OCI-LY7 (cell line): ENCODE data around the gene MBD3L2. TPM values are rescaled to one million over a fixed set of nuclear protein-coding genes. Genes with fewer than 3 reads are reported as not detected.

ENCODE experiments used
- BruUV-seq: library from RNA; stranded (reverse); fragments of 400-500 nt; replicated peaks from 2 replicates; lab custom pipeline; 2021; lab: Mats Ljungman, UMichigan
- CTCF ChIA-PET: fragments of 300-600 bp; sonication (Branson Sonifier 250); formaldehyde crosslinking; loops from one replicate; lab custom pipeline; 2022; ENCODE audit warnings: antibody characterized with exemption; ENCODE audit not compliant: unreplicated experiment; lab: Charles Lee
- POLR2A ChIA-PET: fragments of 300-600 bp; sonication (Branson Sonifier 250); formaldehyde crosslinking; loops from one replicate; lab custom pipeline; 2022; ENCODE audit warnings: antibody characterized with exemption; lab: Charles Lee
- DNase-seq: peaks from one replicate; pipeline ENCODE4 v3.0.0-alpha.2; 2015; ENCODE audit warnings: low spot score
- H2AFZ ChIP-seq: fragments of 200-600 bp; sonication (generic), shearing (Covaris generic); 2 replicates; pipeline ENCODE4 v1.6.1; 2014; ENCODE audit warnings: mild to moderate bottlenecking, antibody characterized with exemption, low read length, moderate library complexity
- H3K27ac ChIP-seq: fragments of 200-600 bp; sonication (generic); 2 replicates; pipeline ENCODE4 v1.5.1; 2014; ENCODE audit warnings: mixed run types, low read depth, mild to moderate bottlenecking, moderate library complexity, low read length, inconsistent platforms; ENCODE audit not compliant: poor library complexity, severe bottlenecking
- H3K36me3 ChIP-seq: fragments of 200-600 bp; sonication (generic); 2 replicates; pipeline ENCODE4 v1.6.1; 2014; ENCODE audit warnings: mild to moderate bottlenecking, antibody characterized with exemption, low read length, moderate library complexity, mixed read lengths; ENCODE audit not compliant: insufficient read depth
- H3K4me1 ChIP-seq: fragments of 200-600 bp; sonication (generic); 2 replicates; pipeline ENCODE4 v1.5.1; 2014; ENCODE audit warnings: mild to moderate bottlenecking, low read length; ENCODE audit not compliant: insufficient read depth, poor library complexity, severe bottlenecking
- H3K4me2 ChIP-seq: fragments of 200-600 bp; sonication (generic); 2 replicates; pipeline ENCODE4 v1.6.1; 2014; ENCODE audit warnings: mild to moderate bottlenecking, low read length
- H3K4me3 ChIP-seq: fragments of 200-600 bp; sonication (generic); 2 replicates; pipeline ENCODE4 v1.5.1; 2014; ENCODE audit warnings: mild to moderate bottlenecking, low read depth, low read length; ENCODE audit not compliant: poor library complexity, severe bottlenecking
- H3K79me2 ChIP-seq: fragments of 200-600 bp; sonication (generic); 2 replicates; pipeline ENCODE4 v1.6.1; 2016; ENCODE audit warnings: low read depth, mild to moderate bottlenecking, low read length, moderate library complexity, mixed read lengths; ENCODE audit not compliant: insufficient read depth
- H3K9me2 ChIP-seq: fragments of 200-600 bp; sonication (generic); 2 replicates; pipeline ENCODE4 v1.6.1; 2016; ENCODE audit warnings: mild to moderate bottlenecking, low read length, mixed read lengths; ENCODE audit not compliant: insufficient read depth
- H3K9me3 ChIP-seq: fragments of 200-600 bp; sonication (generic); 2 replicates; pipeline ENCODE4 v1.6.1; 2014; ENCODE audit warnings: mild to moderate bottlenecking, mixed run types, low read length, mixed read lengths
- H4K20me1 ChIP-seq: fragments of 200-600 bp; sonication (generic); 2 replicates; pipeline ENCODE4 v1.6.1; 2014; ENCODE audit warnings: mild to moderate bottlenecking, antibody characterized with exemption, low read length, moderate library complexity, mixed read lengths; ENCODE audit not compliant: insufficient read depth
- CTCF ChIP-seq: fragments of 200-600 bp; sonication (generic); conservative IDR thresholded peaks from 2 replicates; pipeline ENCODE4 v1.5.1; 2014; ENCODE audit warnings: mild to moderate bottlenecking, antibody characterized with exemption, low read length, moderate library complexity, mixed read lengths
- EZH2phosphoT487 ChIP-seq: fragments of 200-600 bp; sonication (generic); IDR thresholded peaks from 2 replicates; pipeline ENCODE4 v1.6.1; 2018; ENCODE audit warnings: low read depth, borderline replicate concordance, mild to moderate bottlenecking, mixed run types, antibody characterized with exemption, low read length, moderate library complexity, mixed read lengths
- intact Hi-C: fragments of 100-400 bp; cut with micrococcal nuclease; formaldehyde crosslinking; loops from one replicate; pipeline ENCODE4 v1.10.0; 2022; ENCODE audit not compliant: unreplicated experiment
- total RNA-seq, 2 experiments: library from RNA; depleted of rRNA in 1 of 2; stranded (reverse); fragments of >200 nt in 1 of 2; shearing (Covaris generic) in 1 of 2; gene quantifications; 2 replicates each; pipeline ENCODE4 v1.2.3, GENCODE V29; 2014 to 2022

MBD3L2 gene
- total RNA-seq, 2 experiments from 2014 or later = not detected

DNA sequence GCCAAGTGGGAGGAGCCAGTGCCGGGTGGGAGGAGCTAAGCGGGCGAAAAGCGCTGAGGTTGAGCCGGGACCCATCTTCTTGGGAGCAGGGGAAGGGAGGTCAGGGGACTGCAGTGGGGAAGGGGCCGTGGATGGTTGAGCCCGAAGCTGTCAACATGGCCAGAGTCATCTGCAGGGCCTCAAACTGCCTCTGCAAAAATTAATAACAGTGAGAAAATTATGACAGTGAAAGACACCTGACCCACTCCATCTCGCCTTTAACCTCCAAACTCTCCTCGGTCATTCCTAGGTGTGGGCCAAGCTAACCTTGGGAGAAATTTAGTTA is 50.4 kb downstream of the MBD3L2 start:
- ChIA-PET POLR2A (interaction anchor here (0.6 to 1.8 kb wide), 15 partner anchors 14 to 251 kb away, joined by 3 to 10 read pairs (median 4); partner anchors contain the start of genes ARHGEF18 and ZNF557), CTCF (interaction anchor here (0.6 to 1.0 kb wide), 2 partner anchors 243 to 249 kb away, joined by 3 read pairs; partner anchors contain the start of gene ARHGEF18)
- Histone ChIP-seq H3K4me3 (peak overlapping the region; percentile 67), H3K9me3 (peaks cover 5% of the 10 kb centered on the region; the same call in 1 of the 2 replicates), H2AFZ (peak overlapping the region; percentile 38), H3K4me1 (peaks cover 25% of the 10 kb centered on the region), H3K4me2 (peak overlapping the region; percentile 86), H3K79me2 (no peaks in the 10 kb centered on the region), H4K20me1 (no peaks in the 10 kb centered on the region), H3K36me3 (no peaks in the 10 kb centered on the region), H3K27ac (peak overlapping the region; percentile 57), H3K9me2 (no peaks in the 10 kb centered on the region)
- DNase-seq = no peak
- TF ChIP-seq CTCF = no peak
- TF ChIP-seq EZH2phosphoT487 = no peak
- intact Hi-C loops = loop anchor here (2.0 kb wide), 1 partner anchor 249 kb away; the partner anchor contains the start of gene ARHGEF18
- BruUV-seq = no TSS peak

Other genes starting within 250 kb of the MBD3L2 start
- gene ADGRE1, start 161.7 kb upstream of the MBD3L2 start, total RNA-seq (2014; rRNA removed; shearing (Covaris generic)) = 0.08 TPM in 1 of 2 replicates, not detected in the other
- 0.17 and 0.46 TPM in 2 replicates for gene ADGRE1, start 161.7 kb upstream of the MBD3L2 start, total RNA-seq (2022)
- not detected in 2 replicates for gene MBD3L2B, start 27.9 kb upstream of the MBD3L2 start, total RNA-seq (2014; rRNA removed; shearing (Covaris generic))
- gene MBD3L2B, start 27.9 kb upstream of the MBD3L2 start, total RNA-seq (2022) = not detected in 2 replicates
- not detected in 2 replicates for gene MBD3L5, start 18.7 kb upstream of the MBD3L2 start, total RNA-seq (2014; rRNA removed; shearing (Covaris generic))
- not detected in 2 replicates for gene MBD3L5, start 18.7 kb upstream of the MBD3L2 start, total RNA-seq (2022)
- not detected in 2 replicates for gene MBD3L4, start 9.1 kb upstream of the MBD3L2 start, total RNA-seq (2014; rRNA removed; shearing (Covaris generic))
- not detected in 2 replicates for gene MBD3L4, start 9.1 kb upstream of the MBD3L2 start, total RNA-seq (2022)
- not detected in 2 replicates for gene MBD3L3, start 9.4 kb downstream of the MBD3L2 start, total RNA-seq (2014; rRNA removed; shearing (Covaris generic))
- gene MBD3L3, start 9.4 kb downstream of the MBD3L2 start, total RNA-seq (2022) = not detected in 2 replicates
- 12.0 and 18.0 TPM in 2 replicates for gene ZNF557, start 20.4 kb downstream of the MBD3L2 start, total RNA-seq (2014; rRNA removed; shearing (Covaris generic))
- 16.1 and 18.2 TPM in 2 replicates for gene ZNF557, start 20.4 kb downstream of the MBD3L2 start, total RNA-seq (2022)
- 57.7 and 90.3 TPM in 2 replicates for gene INSR, start 245.1 kb downstream of the MBD3L2 start, total RNA-seq (2014; rRNA removed; shearing (Covaris generic))
- gene INSR, start 245.1 kb downstream of the MBD3L2 start, total RNA-seq (2022) = 74.0 and 83.0 TPM in 2 replicates